H9 (cell line): Measurements from ENCODE around the gene DNAAF3. TPM values are rescaled to one million over a fixed set of nuclear protein-coding genes. Genes with fewer than 3 reads are reported as not detected.

ENCODE experiments used
- DNase-seq: peaks from one replicate; pipeline ENCODE4 v3.0.0-alpha.2; 2017
- H2AFZ ChIP-seq: one replicate; pipeline ENCODE4 v1.6.1; 2013; ENCODE audit warnings: mild to moderate bottlenecking, low read length, control low read depth, moderate library complexity
- H2AK5ac ChIP-seq: 2 replicates; pipeline ENCODE4 v1.6.1; 2013; ENCODE audit warnings: low read length, control low read depth, mixed read lengths; ENCODE audit not compliant: insufficient read length
- H2BK120ac ChIP-seq: one replicate; pipeline ENCODE4 v1.6.1; 2013; ENCODE audit warnings: low read depth, mild to moderate bottlenecking, low read length, control low read depth, inconsistent platforms; ENCODE audit not compliant: poor library complexity, severe bottlenecking
- H2BK12ac ChIP-seq: 2 replicates; pipeline ENCODE4 v1.6.1; 2013; ENCODE audit warnings: low read length, control low read depth, mixed read lengths, low read depth; ENCODE audit not compliant: insufficient read length
- H2BK15ac ChIP-seq: 2 replicates; pipeline ENCODE4 v1.6.1; 2013; ENCODE audit warnings: low read depth, low read length, control low read depth
- H2BK20ac ChIP-seq: one replicate; pipeline ENCODE4 v1.6.1; 2013; ENCODE audit warnings: low read depth, mild to moderate bottlenecking, low read length, control low read depth, inconsistent platforms; ENCODE audit not compliant: poor library complexity, severe bottlenecking
- H2BK5ac ChIP-seq: 2 replicates; pipeline ENCODE4 v1.6.1; 2013; ENCODE audit warnings: low read length, control low read depth, mixed read lengths; ENCODE audit not compliant: insufficient read length
- H3K14ac ChIP-seq: 2 replicates; pipeline ENCODE4 v1.6.1; 2013; ENCODE audit warnings: low read length, control low read depth; ENCODE audit not compliant: insufficient read depth
- H3K18ac ChIP-seq: 2 replicates; pipeline ENCODE4 v1.6.1; 2013; ENCODE audit warnings: low read depth, mild to moderate bottlenecking, mixed read lengths, low read length, control low read depth; ENCODE audit not compliant: insufficient read length
- H3K23ac ChIP-seq: 2 replicates; pipeline ENCODE4 v1.6.1; 2013; ENCODE audit warnings: low read length, control low read depth, mixed read lengths, low read depth; ENCODE audit not compliant: insufficient read length
- H3K23me2 ChIP-seq: 2 replicates; pipeline ENCODE4 v1.6.1; 2013; ENCODE audit warnings: low read depth, mild to moderate bottlenecking, mixed read lengths, low read length, control low read depth; ENCODE audit not compliant: insufficient read length, poor library complexity, severe bottlenecking
- H3K27ac ChIP-seq: 2 replicates; pipeline ENCODE4 v1.5.1; 2013; ENCODE audit warnings: low read length, control low read depth, mixed read lengths, low read depth; ENCODE audit not compliant: insufficient read length
- H3K27me3 ChIP-seq: 2 replicates; pipeline ENCODE4 v1.6.1; 2013; ENCODE audit warnings: low read length, control low read depth, inconsistent platforms; ENCODE audit not compliant: insufficient read depth
- H3K4ac ChIP-seq: 2 replicates; pipeline ENCODE4 v1.6.1; 2013; ENCODE audit warnings: low read depth, mild to moderate bottlenecking, control low read depth, inconsistent platforms, low read length, moderate library complexity
- H3K4me1 ChIP-seq: 2 replicates; pipeline ENCODE4 v1.6.1; 2013; ENCODE audit warnings: low read length, control low read depth, inconsistent platforms; ENCODE audit not compliant: insufficient read depth
- H3K4me2 ChIP-seq: 2 replicates; pipeline ENCODE4 v1.6.1; 2013; ENCODE audit warnings: low read length, control low read depth, mixed read lengths; ENCODE audit not compliant: insufficient read length, insufficient read depth
- H3K56ac ChIP-seq: 2 replicates; pipeline ENCODE4 v1.6.1; 2013; ENCODE audit warnings: low read depth, mild to moderate bottlenecking, mixed read lengths, low read length, control low read depth; ENCODE audit not compliant: insufficient read length
- H3K79me1 ChIP-seq: 2 replicates; pipeline ENCODE4 v1.6.1; 2013; ENCODE audit warnings: low read depth, mild to moderate bottlenecking, moderate library complexity, low read length, control low read depth, inconsistent platforms; ENCODE audit not compliant: insufficient read depth, poor library complexity, severe bottlenecking
- H3K79me2 ChIP-seq: 2 replicates; pipeline ENCODE4 v1.6.1; 2013; ENCODE audit warnings: low read length, control low read depth, inconsistent platforms; ENCODE audit not compliant: insufficient read depth
- H3K9ac ChIP-seq: 2 replicates; pipeline ENCODE4 v1.6.1; 2013; ENCODE audit warnings: low read length, control low read depth, mixed read lengths; ENCODE audit not compliant: insufficient read length; ENCODE audit errors: extremely low read depth
- H3K9me3 ChIP-seq: one replicate; pipeline ENCODE4 v1.6.1; 2013; ENCODE audit warnings: low read depth, low read length, inconsistent platforms; ENCODE audit not compliant: control insufficient read depth
- H3T11ph ChIP-seq: one replicate; pipeline ENCODE4 v1.6.1; 2013; ENCODE audit warnings: mild to moderate bottlenecking, low read length, control low read depth, inconsistent platforms
- H4K20me1 ChIP-seq: one replicate; pipeline ENCODE4 v1.6.1; 2013; ENCODE audit not compliant: control insufficient read depth, insufficient read length, insufficient read depth
- H4K5ac ChIP-seq: 2 replicates; pipeline ENCODE4 v1.6.1; 2013; ENCODE audit warnings: low read depth, mild to moderate bottlenecking, mixed read lengths, low read length, control low read depth; ENCODE audit not compliant: insufficient read length
- H4K8ac ChIP-seq: replicated peaks from 2 replicates; pipeline ENCODE4 v1.6.1; 2013; ENCODE audit warnings: low read length, control low read depth, mixed read lengths, low read depth; ENCODE audit not compliant: insufficient read length
- H4K91ac ChIP-seq: 2 replicates; pipeline ENCODE4 v1.6.1; 2013; ENCODE audit warnings: low read depth, mild to moderate bottlenecking, moderate library complexity, mixed read lengths, low read length, control low read depth; ENCODE audit not compliant: insufficient read length
- H3K27ac Mint-ChIP-seq, 3 experiments: 2 replicates in 2 of 3; 3 replicates in 1 of 3; pipeline ENCODE4 v1.8.0; 2020 to 2021; ENCODE audit warnings: mixed read lengths in 3 of 3, mild to moderate bottlenecking in 1 of 3, moderate library complexity in 1 of 3
- H3K27me3 Mint-ChIP-seq: 2 replicates; pipeline ENCODE4 v1.8.0; 2021; ENCODE audit warnings: low read depth, mild to moderate bottlenecking, moderate library complexity, mixed read lengths
- H3K36me3 Mint-ChIP-seq, 3 experiments: 2 replicates in 2 of 3; 3 replicates in 1 of 3; pipeline ENCODE4 v1.8.0; 2020 to 2021; ENCODE audit warnings: low read depth in 3 of 3, mixed read lengths in 3 of 3; ENCODE audit not compliant: insufficient read depth in 1 of 3
- H3K4me1 Mint-ChIP-seq, 2 experiments: 2 replicates each; pipeline ENCODE4 v1.8.0; 2020; ENCODE audit warnings: mixed read lengths in 2 of 2
- H3K4me3 Mint-ChIP-seq, 2 experiments: 2 replicates in 1 of 2; 3 replicates in 1 of 2; pipeline ENCODE4 v1.8.0; 2020 to 2021; ENCODE audit warnings: mild to moderate bottlenecking in 2 of 2, mixed read lengths in 2 of 2, moderate library complexity in 1 of 2
- H3K9me3 Mint-ChIP-seq, 2 experiments: 2 replicates in 1 of 2; 3 replicates in 1 of 2; pipeline ENCODE4 v1.8.0; 2020; ENCODE audit warnings: mild to moderate bottlenecking in 2 of 2, mixed read lengths in 2 of 2, moderate library complexity in 1 of 2
- CTCF ChIP-seq: fragments of 200-600 bp; sonication (generic); conservative IDR thresholded peaks from 3 replicates; pipeline ENCODE4 v1.8.0; 2021; ENCODE audit warnings: antibody characterized with exemption, mild to moderate bottlenecking
- WGBS: extraction: QIAGEN DNeasy Blood & Tissue Kit; methylation state at CpG from one replicate; pipeline ENCODE4 v1.1.7; 2013; ENCODE audit warnings: missing lambda C conversion rate, low lambda C conversion rate, mixed read lengths; ENCODE audit not compliant: insufficient read length; ENCODE audit errors: extremely low coverage; 5-methylcytosine and 5-hydroxymethylcytosine counted together
- total RNA-seq: library from RNA; stranded (reverse); gene quantifications from 2 replicates; pipeline ENCODE4 v1.2.1, GENCODE V29; 2021

The DNAAF3 gene
- total RNA-seq, 1 experiment from 2014 or later: 4.6 TPM

GRCh38 chr19:55119053-55119452 lies 47.4 kb downstream of the DNAAF3 start:
- H2BK5ac ChIP-seq: no peak overlapping the region
- no peaks in the 10 kb centered on the region for H3K36me3 Mint-ChIP-seq
- no peak overlapping the region for H3K56ac ChIP-seq
- H3K9me3 Mint-ChIP-seq: no peaks in the 10 kb centered on the region
- no peak for TF ChIP-seq CTCF
- no peak overlapping the region for H2BK12ac ChIP-seq
- H2AK5ac ChIP-seq: no peak overlapping the region
- no CpG with 5 or more reads among the region's 14 CpGs for WGBS
- DNase-seq: no peak
- peaks cover 15% of the 10 kb centered on the region for H3K23me2 ChIP-seq
- no peaks in the 10 kb centered on the region for H3K4me1 ChIP-seq
- H2BK120ac ChIP-seq: no peak overlapping the region
- peak overlapping the region; percentile 91 to 97 for H3K4me3 Mint-ChIP-seq
- H3K4me2 ChIP-seq: peak overlapping the region; percentile 35
- peaks cover 15% of the 10 kb centered on the region for H3K27me3 Mint-ChIP-seq
- H3K79me2 ChIP-seq: peaks cover 7% of the 10 kb centered on the region; the same call in 1 of the 2 replicates
- H3K9me3 ChIP-seq: no peaks in the 10 kb centered on the region
- H3K4me1 Mint-ChIP-seq: peaks cover 26 to 31% of the 10 kb centered on the region in 2 experiments
- H4K8ac ChIP-seq: no peak overlapping the region
- peaks cover 5% of the 10 kb centered on the region for H3K79me1 ChIP-seq
- H3K27ac Mint-ChIP-seq: peak overlapping the region in 2 of 3 experiments; percentile 37 to 98; a peak in 4 of 7 replicates
- no peak overlapping the region for H2AFZ ChIP-seq
- H2BK15ac ChIP-seq: no peak overlapping the region
- H2BK20ac ChIP-seq: no peak overlapping the region
- H3K9ac ChIP-seq: peak overlapping the region; percentile 9
- H4K20me1 ChIP-seq: peaks cover 3% of the 10 kb centered on the region
- H4K5ac ChIP-seq: no peak overlapping the region
- no peaks in the 10 kb centered on the region for H3K27me3 ChIP-seq
- H3K23ac ChIP-seq: no peak overlapping the region
- H3K18ac ChIP-seq: no peak overlapping the region
- no peak overlapping the region for H3T11ph ChIP-seq
- no peak overlapping the region for H3K27ac ChIP-seq
- no peak overlapping the region for H4K91ac ChIP-seq
- no peak overlapping the region for H3K4ac ChIP-seq
- no peak overlapping the region for H3K14ac ChIP-seq
